ENCODE measurements around the gene PTGES.

DNA sequence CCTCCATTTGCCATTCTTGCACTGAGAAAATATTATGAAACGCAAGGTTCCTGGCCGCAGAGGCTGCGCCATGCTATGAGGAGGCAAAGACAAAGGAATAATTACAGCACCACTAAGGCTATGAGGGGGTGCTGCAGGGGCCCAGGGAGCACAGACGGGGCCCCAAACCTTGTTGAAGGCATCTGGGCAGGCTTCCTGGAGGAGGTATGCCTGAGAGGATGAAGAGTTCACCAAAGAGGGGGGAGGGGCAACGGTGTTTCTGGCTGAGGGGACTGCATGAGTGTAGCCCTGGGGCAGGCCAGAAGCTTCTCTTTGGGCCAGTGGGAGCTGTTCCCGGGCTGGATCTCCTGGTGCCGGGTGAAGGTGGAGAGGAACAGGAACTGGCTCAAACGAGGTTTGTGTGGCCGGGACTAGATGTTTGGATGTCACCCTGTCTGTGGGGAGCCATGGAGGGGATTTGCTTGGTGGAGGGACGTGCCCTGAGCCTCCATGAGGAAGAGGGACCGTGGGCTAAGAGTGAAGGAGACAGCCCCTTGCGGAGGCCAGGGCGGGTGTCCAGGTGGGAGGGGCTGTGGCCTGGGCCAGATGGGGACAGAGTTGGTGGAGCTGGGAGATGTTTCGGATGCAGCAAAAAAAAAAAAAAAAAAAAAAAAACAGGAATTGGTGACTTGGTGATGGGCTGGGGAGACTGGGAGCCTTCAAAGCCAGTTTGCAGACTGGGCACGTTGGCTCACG lies 28.2 kb downstream of the PTGES start:
- TF ChIP-seq POLR2AphosphoS5 (IDR thresholded peaks at IDR 0.05) (no peak), POLR2A (IDR thresholded peaks at IDR 0.05) (no peak)
- TF ChIP-seq, protein P1, sequence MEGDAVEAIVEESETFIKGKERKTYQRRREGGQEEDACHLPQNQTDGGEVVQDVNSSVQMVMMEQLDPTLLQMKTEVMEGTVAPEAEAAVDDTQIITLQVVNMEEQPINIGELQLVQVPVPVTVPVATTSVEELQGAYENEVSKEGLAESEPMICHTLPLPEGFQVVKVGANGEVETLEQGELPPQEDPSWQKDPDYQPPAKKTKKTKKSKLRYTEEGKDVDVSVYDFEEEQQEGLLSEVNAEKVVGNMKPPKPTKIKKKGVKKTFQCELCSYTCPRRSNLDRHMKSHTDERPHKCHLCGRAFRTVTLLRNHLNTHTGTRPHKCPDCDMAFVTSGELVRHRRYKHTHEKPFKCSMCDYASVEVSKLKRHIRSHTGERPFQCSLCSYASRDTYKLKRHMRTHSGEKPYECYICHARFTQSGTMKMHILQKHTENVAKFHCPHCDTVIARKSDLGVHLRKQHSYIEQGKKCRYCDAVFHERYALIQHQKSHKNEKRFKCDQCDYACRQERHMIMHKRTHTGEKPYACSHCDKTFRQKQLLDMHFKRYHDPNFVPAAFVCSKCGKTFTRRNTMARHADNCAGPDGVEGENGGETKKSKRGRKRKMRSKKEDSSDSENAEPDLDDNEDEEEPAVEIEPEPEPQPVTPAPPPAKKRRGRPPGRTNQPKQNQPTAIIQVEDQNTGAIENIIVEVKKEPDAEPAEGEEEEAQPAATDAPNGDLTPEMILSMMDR (IDR thresholded peaks at IDR 0.05), result no peak
